ENCODE measurements around the gene RPL10A. TPM values are rescaled to one million over a fixed set of nuclear protein-coding genes. Genes with fewer than 3 reads are reported as not detected.

The RPL10A gene
- total and polyA plus RNA-seq, 2 of the 13 experiments (the other 11 are each of a cell fraction or from before 2014, with no cell fraction given) = 1,854 to 2,726 TPM

GRCh38 chr6:35452183-35453090 lies 15.8 kb upstream of the RPL10A start, which contains the start of gene FANCE (continued):
- no peak for TF ChIP-seq SNAPC4 (CRISPR knock-in tag; IDR thresholded peaks at IDR 0.05)
- TF ChIP-seq RFXANK (CRISPR knock-in tag; IDR thresholded peaks at IDR 0.05) = no peak; the same call in 1 of the 2 replicates
- peak; percentile 33; the same call in 1 of the 2 replicates for TF ChIP-seq ZNF772 (CRISPR knock-in tag; IDR thresholded peaks at IDR 0.05)
- TF ChIP-seq TAF1 (CRISPR knock-in tag; IDR thresholded peaks at IDR 0.05) = peak; percentile 75
- 0 out of 2 replicates have a peak, but pooled peaks have one; percentile 21 for TF ChIP-seq ZNF598 (CRISPR knock-in tag; IDR thresholded peaks at IDR 0.05; ENCODE audit: borderline replicate concordance)
- TF ChIP-seq ZNF510 (CRISPR knock-in tag; IDR thresholded peaks at IDR 0.05; ENCODE audit: low read depth) = no peak
- TF ChIP-seq MEIS1 (CRISPR knock-in tag; IDR thresholded peaks at IDR 0.05; ENCODE audit: borderline replicate concordance) = no peak; the same call in 1 of the 2 replicates
- peak; percentile 97 for TF ChIP-seq SAP130 (CRISPR knock-in tag; IDR thresholded peaks at IDR 0.05; ENCODE audit: low read depth)
- peak; percentile 74; the same call in 1 of the 2 replicates for TF ChIP-seq ZFP36L1 (CRISPR knock-in tag; IDR thresholded peaks at IDR 0.05)
- TF ChIP-seq HNRNPH1 (optimal IDR thresholded peaks at IDR 0.05; ENCODE audit: low read depth, low read length) = no peak
- peak; percentile 80; the same call in 1 of the 2 replicates for TF ChIP-seq KLF13 (CRISPR knock-in tag; IDR thresholded peaks at IDR 0.05)
- peak; percentile 56; the same call in 1 of the 2 replicates for TF ChIP-seq ZNF274 (CRISPR knock-in tag; IDR thresholded peaks at IDR 0.05)
- TF ChIP-seq HNF4A (CRISPR knock-in tag; IDR thresholded peaks at IDR 0.05) = peak; percentile 45; the same call in 1 of the 2 replicates
- peak; percentile 27; the same call in 1 of the 2 replicates for TF ChIP-seq ZSCAN22 (CRISPR knock-in tag; IDR thresholded peaks at IDR 0.05)
- TF ChIP-seq ZNF761 (CRISPR knock-in tag; conservative IDR thresholded peaks at IDR 0.05) = no peak
- peak; percentile 97 for TF ChIP-seq ZNF724P (CRISPR knock-in tag; IDR thresholded peaks at IDR 0.05; ENCODE audit: borderline replicate concordance)
- TF ChIP-seq CSRNP2 (CRISPR knock-in tag; conservative IDR thresholded peaks at IDR 0.05; ENCODE audit: low read depth) = no peak
- TF ChIP-seq TCF7 (IDR thresholded peaks at IDR 0.05; ENCODE audit: low read depth) = no peak
- TF ChIP-seq ZNF720 (CRISPR knock-in tag; IDR thresholded peaks at IDR 0.05) = no peak
